GM18873 (cell line): ENCODE results near the gene YY1.
A peak's percentile ranks its signal among the peaks of the same experiment; 100 is the strongest.
"Not testable (repeated sequence)": the region's sequence is repeated elsewhere in the genome, so short reads cannot be mapped to it uniquely, and the experiment has no call there.

Experiments
- ATAC-seq: cut with Tn5 transposase; IDR thresholded peaks from one replicate; pipeline ENCODE4 v1.9.1; 2021; ENCODE audit warnings: mild to moderate bottlenecking, moderate library complexity, moderate number of reproducible peaks; ENCODE audit not compliant: unreplicated experiment, low FRiP score

YY1 gene

DNA sequence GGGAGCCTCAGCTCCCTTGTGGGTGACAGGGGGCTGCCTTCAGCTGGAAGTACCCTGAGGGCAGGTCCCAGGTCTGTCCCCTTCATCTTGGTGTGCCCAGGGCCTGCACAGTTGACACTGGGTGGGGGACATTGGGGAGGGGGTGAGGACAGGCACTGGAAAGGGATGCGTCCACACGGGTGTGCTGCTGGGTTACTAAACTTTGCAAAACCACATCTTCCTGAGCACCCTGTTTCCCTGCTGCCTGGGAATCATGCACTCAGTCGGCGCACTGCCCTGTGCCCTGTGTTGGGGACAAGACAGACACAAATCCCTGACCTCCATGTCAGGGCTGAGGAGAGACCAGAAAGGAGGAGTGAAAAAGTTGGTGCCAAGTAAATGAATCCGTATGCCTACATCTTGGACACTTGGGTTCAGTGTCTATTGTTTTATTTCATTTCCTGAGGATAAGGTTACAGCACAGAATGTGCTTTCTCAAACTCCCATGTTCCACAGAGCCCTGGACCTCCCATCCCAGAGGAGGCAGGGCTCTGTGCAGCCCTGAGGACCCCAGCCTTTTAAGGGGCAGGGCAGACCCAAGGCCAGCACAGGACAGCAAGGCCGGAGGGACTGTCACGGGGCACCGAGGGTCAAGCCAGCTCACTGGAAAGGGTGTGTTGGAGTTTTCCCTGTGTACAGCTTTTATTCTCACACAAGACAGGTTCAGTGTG is 70.2 kb downstream of the YY1 start:
- no peak for ATAC-seq

DNA sequence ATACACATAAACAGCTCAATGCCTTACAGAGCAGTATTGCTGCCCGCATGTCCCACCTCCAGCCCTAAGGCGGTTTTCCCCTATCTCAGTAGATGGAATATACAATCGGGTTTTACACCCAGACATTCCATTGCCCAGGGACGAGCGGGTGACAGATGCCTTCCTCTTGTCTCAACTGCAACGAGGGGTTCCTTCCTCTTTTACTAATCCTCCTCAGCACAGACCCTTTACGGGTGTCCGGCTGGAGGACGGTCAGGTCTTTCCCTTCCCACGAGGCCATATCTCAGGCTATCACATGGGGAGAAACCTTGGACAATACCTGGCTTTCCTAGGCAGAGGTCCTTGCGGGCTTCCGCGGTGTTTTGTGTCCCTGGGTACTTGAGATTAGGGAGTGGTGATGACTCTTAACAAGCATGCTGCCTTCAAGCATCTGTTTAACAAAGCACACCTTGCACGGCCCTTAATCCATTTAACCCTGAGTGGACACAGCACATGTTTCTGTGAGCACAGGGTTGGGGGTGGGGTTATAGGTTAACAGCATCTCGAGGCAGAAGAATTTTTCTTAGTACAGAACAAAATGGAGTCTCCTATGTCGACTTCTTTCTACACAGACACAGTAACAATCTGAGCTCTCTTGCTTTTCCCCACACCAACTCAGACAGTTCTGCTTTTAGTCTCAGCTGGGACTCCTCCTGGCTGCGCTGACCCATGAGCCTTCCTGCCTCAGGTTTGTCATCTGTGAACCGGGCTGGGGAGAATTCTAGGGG is 73.3 kb downstream of the YY1 start:
- not testable (repeated sequence) for ATAC-seq

DNA sequence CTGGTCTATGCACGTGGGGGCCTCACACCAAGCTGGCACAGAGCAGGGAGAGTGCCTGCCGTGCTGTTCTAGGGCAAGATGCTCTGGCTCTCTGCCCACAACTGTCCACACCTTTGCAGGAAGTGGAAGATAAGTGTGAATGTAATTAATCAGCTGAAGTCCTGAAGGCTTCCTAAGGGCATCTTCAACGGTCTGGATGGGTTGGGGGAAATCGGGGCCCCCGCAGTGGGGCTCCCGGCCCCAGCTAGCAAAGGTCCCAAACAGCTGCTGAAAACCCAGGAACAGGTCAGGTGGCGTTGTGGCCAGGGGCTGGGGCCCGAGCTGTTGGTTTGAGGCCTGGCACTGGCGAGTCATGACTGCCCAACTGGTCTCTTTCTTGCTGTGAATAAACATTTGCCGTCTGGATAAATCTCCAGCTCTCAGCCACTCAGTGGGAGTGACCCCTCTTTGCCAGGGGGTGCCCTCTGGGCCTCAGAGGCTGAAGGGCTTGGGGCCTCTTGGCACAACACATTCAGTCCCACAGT is 74.0 kb downstream of the YY1 start:
- ATAC-seq = no peak

DNA sequence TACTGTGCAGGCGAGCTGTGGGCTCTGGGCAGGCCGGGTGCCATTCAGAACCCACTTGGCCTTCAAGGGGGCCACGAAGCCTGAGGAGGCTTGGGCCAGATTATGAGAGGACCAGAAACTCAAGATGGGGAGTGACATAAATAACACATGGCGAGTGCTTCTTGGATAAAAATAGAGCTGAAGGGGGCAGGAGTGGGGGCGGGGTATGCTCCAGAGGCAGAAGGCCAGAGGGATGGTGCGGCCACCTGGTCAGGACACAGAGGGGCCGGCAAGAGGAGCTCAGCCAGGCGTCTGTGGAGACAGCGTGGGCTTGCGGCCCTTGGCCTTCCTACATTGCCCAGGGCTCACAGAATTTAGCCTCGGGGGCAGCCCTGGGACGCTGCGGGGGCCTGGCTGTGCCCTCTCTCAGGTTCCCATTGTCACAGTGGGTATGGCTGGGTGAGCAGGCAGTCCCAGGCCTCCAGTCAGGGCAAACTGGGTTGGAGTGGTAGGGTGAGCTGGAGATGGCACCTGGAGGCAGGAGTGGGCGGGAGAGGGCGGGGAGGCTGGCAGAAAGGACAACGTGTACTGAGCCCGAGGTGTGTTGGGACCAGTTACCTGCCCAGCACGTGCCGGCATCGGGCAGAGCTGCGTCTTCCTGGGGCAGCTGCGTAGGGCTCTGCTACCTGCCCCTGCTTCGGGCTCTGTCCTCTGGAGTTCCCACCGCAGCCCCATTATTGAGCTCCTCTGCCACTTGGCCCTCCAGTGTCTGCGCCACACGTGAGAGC is 74.7 kb downstream of the YY1 start:
- ATAC-seq = no peak

DNA sequence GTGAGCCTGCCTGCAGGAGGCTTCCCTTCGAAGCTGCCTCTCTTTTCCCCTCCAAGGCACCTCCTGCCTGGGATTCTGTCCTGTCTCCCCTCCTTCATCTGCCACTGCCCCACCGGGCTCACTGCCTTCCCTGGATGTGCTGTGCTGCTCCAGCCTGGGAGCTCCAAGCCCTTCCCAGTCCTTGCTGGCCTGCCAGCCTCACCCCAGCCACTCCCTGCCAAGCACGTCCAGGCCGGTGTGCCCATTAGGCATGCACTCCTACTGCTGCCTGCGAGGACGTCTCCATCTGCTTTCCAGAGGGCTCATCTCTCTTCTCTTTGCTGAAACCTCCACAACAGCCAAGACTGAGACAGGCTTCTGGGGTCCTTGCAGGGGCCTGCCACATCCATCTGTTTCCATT is 75.8 kb downstream of the YY1 start:
- no peak for ATAC-seq

DNA sequence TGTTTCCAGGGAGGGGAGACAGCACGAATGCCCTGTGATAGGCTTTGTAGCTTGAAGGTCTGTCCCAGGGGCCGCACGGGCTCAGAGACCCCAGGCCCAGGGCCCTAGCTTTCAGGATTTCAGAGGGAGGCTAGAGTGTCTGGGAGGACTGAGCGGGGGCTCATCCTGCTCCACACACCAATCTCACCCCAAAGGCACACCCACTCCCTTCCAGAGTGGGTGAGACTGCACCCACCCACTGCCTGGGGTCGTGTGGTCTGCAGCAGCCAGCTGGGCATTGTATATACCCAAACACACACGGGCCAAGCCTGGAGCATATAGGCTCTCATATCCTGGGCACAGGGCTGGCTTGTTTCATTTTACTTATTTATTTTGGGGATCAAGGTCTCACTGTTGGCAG is 78.4 kb downstream of the YY1 start:
- no peak for ATAC-seq

DNA sequence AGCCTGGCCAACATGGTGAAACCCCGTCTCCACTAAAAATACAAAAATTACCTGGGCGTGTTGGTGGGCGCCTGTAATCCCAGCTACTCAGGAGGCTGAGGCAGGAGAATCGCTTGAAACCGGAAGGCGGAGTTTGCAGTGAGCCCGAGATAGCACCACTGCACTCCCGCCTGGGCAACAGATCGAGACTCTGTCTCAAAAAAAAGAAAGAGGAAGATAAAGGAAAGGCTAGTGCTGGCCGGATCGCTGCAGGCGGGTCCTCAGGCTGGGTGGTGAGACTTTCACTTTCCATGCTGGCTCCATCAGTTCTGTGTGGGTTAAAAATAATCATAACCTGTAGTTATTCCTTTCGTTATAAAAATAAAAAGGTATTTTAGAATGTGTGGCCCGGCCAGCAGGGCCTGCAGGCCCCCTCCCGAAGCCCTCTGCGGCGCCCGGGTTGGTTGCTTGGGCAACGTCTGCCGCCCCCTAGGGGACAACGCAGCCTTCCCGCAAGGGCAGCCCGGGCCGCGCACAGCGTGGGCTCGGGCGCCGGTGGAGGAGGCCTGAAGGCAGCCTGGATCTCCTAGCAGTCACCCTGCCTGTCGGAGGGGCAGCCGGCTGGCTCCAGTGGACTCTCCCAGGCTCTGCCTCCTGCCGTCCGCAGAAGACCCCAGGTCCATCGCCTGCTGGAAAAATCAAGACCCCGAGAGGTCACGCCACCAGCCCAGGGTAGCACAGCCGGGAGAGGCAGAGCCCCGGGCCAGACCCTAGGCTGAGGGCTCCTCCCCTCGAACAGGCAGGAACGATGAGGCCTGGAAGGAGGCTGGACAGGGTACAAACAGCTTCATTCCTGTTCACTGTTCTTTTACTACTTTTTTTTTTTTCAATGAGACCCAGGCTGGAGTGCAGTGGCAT is 79.2 kb downstream of the YY1 start:
- peak; percentile 51 for ATAC-seq

DNA sequence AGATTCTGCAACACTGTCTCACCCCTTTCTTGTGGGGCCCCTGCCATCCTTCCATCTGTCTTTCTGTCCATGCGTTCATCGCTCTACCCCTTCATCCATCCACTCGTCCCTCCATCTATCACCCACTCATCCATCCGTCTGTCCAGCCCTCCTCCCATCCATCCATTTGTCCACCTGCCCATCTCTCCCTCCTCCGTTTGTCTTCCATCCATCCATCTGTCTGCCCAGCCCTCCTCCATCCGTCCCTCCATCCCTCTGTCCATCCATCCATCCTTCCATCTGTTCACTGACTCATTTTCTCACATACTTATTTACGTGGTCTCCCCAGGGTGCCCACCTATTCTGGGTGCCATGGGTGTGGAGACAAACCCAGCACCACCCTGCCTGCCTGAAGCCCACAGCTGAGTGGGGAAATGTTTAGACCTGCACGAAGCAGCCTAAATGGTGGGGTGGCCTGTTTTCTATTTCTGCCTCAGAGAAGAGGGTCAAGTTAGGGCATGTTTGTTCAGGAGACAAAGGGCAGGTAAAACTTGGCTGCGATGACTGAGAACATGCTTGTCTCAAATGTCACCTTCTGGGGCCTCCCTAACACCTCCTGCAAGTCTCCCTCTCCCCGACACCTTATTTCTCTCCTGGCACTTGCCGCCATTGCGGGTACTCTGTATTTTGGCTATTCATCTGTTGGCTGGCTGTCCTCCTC is 81.4 kb downstream of the YY1 start:
- no peak for ATAC-seq

DNA sequence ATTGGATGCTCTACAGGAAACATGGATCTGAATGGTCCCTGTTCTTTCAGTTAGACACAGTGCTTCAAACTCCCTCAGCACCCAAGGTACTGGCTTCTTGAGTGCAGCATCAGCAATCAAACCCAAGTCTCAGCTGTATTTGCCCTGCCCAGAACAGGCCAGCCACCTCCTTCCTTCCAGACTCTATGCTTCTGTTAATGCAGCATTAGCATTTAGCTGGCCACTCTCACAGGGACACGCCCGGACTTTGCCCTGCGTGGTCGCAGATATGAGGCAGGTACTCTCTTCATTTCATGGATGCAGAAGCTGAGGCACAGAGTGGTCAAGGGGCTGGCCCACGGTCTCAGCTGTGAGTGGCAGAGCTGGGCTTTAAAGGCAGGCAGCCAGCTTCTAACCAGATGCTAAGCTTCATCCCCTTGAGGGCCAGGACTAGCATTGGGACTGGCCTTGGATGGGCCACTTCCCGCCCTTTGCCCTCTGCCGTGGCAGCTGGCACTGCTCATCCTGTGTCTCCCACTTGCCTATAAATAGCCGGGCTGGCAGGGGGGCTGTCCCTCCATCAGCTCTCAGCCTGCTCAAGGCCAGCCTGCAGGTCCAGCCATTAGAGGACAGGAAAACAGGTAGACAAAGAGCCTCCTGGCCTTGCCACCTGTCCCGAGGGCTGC is 82.7 kb downstream of the YY1 start:
- no peak for ATAC-seq

DNA sequence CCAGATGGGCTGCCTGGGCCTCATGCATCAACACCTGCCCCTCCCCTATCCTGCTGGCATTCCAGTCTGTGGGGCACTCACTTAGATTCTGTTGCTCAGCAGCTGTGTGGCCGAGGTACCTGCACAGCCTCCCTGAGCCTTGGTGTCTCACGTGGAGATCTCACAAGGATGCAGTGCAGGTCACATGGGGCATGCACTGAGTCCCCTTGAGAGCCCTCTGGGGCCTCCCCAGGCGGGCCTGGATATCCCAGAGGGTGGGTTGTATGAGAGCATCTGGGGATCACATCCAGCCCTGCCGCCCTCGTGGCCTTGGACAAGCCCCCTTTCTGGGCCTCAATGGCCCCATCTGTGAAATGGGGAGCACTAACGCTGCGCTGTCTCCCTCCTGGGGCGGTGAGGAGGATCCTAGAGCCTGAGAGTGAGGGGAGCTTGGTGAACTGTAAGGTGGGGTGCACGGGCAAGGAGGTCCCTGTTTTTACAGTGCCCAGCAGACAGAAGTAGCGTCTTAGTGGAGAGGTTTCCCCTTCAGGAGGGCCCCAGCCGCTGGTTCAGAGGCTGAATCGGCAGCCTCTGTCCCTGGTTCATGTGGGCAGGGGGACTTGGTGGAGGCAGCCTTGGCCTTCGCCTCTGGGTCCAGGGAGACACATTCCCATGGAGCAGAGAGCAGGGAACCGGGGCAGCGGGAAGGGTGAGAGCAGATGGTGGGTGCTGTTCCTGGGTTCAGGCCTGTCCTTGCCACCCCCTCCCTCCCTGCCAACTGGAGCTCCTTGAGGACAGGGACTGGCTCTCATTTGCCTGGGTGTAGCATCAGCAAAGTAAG is 83.4 kb downstream of the YY1 start:
- no peak for ATAC-seq

DNA sequence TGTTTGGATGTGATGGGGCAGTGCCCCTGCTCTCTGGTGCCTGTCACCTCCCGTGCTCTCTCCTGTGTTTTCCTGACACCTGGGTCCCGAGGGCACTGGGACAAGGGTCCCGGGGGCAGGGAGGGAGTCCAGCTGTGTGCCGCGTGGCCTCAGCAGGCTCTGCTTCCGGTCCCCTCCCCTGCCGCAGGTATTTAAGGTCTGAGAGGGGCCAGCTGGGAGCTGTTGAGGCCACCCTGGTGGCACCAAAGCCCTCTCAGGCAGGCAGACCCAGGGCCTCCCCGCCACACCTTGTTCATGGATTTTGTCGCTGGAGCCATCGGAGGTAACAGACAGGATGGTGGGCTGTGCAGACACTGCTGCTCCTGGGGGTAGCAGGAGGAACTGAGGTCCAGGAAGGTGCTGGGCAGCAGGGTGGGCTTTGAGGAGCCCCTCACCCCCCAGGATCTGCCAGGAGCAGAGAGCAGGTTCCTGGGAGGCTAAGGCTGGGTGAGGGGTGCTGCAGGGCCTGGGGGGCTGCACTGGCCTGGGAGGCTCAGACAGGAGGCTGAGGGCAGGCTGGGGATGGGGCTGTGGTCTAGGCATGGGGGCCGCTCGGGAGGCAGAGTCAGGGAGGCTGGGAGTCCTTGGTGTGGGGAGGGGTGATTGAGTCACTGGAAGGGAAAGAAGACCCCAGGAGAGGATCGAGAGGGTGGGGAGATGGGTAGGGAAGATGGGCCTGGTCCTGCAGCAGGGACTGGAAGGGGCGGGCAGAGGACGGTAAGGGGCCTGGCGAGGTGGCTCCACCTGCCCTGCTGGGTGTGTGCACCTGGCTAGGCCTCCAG is 84.4 kb downstream of the YY1 start, which contains the start of gene SLC25A47:
TSS of gene SLC25A47 (plus strand) at position 219 of the 821 bp plus-strand sequence. CDS start at position 295, 76 bp downstream.
- no peak for ATAC-seq

DNA sequence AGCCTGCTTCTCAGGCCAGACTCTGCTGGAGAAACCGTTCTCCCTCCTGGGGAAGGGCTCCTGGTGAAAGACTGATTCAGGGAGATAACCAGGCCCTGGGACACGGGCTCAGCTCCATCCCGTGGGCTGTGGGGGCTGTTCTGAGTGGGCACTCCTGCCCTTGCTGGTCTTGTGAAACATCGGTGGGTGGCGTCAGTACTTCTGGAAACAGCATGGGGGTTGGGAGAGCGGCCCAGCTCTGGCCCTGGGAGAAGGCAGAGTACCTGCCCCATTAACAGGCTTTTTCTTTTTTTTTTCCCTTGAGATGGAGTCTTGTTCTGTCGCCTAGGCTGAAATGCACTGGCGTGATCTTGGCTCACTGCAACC is 85.0 kb downstream of the YY1 start:
- no peak for ATAC-seq

DNA sequence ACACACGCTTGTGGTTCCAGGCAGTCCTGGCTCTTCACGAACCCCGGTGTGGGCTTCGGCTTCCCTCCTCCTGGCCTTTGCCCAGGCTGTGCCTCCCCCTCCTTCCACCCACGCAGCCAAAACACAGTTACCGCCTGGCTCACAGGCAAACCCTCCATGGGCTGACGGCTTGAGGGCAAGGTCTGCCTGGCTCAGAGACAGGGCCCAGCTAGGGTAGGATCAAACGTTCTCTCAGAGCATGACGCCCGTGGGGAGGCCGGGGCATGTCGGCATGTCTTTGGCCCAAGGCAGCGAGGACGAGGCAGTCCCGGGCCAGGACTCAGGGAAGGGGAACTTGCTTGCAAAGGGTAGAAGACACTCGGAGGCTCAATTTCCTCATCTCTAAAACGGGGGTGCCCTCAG is 86.3 kb downstream of the YY1 start:
- ATAC-seq = no peak

DNA sequence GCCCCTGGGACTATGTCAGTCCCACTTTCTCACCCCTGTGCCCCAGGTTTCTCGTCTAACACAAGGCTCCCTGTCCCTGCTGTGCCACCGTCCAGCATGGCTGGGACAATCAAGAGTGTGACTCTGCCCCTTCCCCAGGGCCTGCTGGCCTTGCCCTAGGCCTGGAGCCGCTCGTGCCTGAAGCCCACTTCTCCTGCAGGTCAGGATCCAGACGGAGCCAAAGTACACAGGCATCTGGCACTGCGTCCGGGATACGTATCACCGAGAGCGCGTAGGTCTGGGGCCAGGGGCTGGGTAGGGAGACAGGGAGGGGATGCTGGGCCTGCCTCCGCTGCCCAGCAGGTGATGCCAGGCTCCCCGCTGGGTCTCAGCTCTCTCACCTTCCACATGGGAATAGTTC is 87.0 kb downstream of the YY1 start:
- ATAC-seq = no peak

DNA sequence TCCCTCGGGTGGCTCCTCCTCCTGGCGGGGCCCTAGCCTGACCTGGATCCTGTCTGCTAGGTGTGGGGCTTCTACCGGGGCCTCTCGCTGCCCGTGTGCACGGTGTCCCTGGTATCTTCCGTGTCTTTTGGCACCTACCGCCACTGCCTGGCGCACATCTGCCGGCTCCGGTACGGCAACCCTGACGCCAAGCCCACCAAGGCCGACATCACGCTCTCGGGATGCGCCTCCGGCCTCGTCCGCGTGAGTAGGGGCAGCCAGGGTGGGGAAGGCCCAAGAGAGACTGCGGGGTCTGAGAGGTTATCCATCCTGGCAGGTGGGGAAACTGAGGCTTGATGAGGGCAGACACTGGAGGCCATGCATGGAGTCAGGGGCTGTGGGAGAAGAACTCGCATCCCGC is 88.2 kb downstream of the YY1 start:
- ATAC-seq = no peak

DNA sequence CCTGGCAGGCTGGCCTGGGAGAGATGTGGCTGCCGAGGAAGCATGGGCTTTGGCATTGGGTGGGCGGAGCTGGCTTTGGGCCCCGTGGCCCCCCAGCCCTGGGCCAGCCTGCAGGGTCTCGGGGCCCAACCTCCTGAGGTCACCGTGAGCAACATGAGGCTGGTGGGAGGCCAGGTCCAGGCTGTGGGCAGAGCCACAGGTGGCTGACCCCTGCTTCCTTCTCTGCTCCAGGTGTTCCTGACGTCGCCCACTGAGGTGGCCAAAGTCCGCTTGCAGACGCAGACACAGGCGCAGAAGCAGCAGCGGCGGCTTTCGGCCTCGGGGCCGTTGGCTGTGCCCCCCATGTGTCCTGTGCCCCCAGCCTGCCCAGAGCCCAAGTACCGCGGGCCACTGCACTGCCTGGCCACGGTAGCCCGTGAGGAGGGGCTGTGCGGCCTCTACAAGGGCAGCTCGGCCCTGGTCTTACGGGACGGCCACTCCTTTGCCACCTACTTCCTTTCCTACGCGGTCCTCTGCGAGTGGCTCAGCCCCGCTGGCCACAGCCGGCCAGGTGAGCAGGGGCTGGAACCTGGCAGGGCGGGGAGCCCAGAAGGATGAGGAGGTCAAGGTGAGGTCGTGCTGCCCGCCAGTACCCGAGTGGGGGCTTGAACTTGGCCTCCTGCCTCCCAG is 89.7 kb downstream of the YY1 start:
- no peak for ATAC-seq
